Urinary bladder (tissue), 4 donors: ENCODE measurements around the gene PDE4B. TPM values are rescaled to one million over a fixed set of nuclear protein-coding genes. Genes with fewer than 3 reads are reported as not detected.

Experiments used
- DNase-seq: peaks from one replicate; pipeline ENCODE4 v3.0.0-alpha.2; 2015; ENCODE audit errors: extremely low spot score
- H3K27ac ChIP-seq: one replicate; pipeline ENCODE4 v1.5.1; 2013; ENCODE audit warnings: low read depth, mild to moderate bottlenecking, moderate library complexity
- H3K36me3 ChIP-seq: one replicate; pipeline ENCODE4 v1.6.1; 2013; ENCODE audit warnings: mild to moderate bottlenecking, moderate library complexity; ENCODE audit not compliant: insufficient read depth
- H3K4me1 ChIP-seq: one replicate; pipeline ENCODE4 v1.6.1; 2013; ENCODE audit warnings: mild to moderate bottlenecking, moderate library complexity; ENCODE audit not compliant: insufficient read depth
- H3K4me3 ChIP-seq: one replicate; pipeline ENCODE4 v1.5.1; 2013; ENCODE audit warnings: low read depth, low read length
- WGBS: extraction: QIAGEN DNeasy Blood & Tissue Kit; methylation state at CpG from one replicate; pipeline ENCODE4 v1.1.7; 2013; 5-methylcytosine and 5-hydroxymethylcytosine counted together
- polyA plus RNA-seq: library from polyadenylated mRNA; stranded (reverse); fragments of 200-250 nt; gene quantifications from one replicate; pipeline ENCODE4 v1.2.3, GENCODE V29; 2013
- total RNA-seq: library from RNA; depleted of rRNA; stranded (reverse); fragments of >200 nt; gene quantifications from one replicate; pipeline ENCODE4 v1.2.3, GENCODE V29; 2014
- donor health status: healthy with polysubstance abuse.
- donor health status: healthy.

The PDE4B gene
- total and polyA plus RNA-seq, 2 donors = 9.0 to 43.1 TPM

GRCh38 chr1:66300972-66301451 lies 508.3 kb downstream of the PDE4B start:
- Histone ChIP-seq H3K27ac (no peak overlapping the region), H3K36me3 (no peaks in the 10 kb centered on the region), H3K4me1 (no peaks in the 10 kb centered on the region), H3K4me3 (no peak overlapping the region)
- WGBS = 48% methylated on average over 4 of the region's 4 CpGs
- no peak for DNase-seq

GRCh38 chr1:66302184-66302742 lies 509.6 kb downstream of the PDE4B start:
- Histone ChIP-seq H3K4me3 (no peak overlapping the region), H3K36me3 (no peaks in the 10 kb centered on the region), H3K27ac (no peak overlapping the region), H3K4me1 (no peaks in the 10 kb centered on the region)
- no peak for DNase-seq
- 97% methylated on average over 3 of the region's 3 CpGs for WGBS

DNA sequence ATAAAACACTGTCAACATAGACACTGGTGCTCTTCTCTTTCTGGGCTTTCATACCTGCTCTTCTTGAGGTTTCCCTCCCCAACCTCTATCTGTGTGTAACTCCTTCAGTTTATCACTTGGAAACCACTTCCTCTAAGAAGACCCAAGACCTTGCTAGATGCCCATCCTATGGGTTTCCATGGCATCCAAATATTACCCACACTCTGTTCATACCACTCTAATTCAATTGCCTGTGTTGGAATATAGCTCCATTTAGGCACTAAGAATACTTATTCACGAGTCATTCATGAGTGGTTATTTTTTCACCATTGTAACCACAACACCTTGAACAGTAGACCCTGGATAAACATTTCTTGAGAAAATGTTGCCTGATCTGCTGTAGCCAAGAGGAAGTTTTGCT lies 510.1 kb downstream of the PDE4B start:
- no peak overlapping the region for H3K27ac ChIP-seq

DNA sequence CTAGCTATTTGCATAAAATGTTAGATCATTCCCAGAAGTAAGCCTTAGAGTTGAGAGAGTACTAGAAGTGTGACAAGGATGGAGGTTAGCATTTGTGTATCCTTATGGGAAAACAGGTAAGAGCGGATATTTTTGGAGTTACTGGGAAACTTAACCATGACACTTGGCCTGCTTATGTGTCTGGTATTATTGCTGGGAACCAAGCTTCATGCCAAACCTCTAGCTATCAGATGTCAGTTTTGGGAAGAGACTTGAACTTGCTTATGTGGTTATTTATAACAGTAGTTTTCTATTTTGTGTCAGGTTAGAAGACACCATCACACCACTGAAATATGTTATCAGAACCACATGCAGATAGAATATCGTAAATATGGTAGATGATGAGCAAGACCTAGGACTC lies 511.0 kb downstream of the PDE4B start:
- H3K27ac ChIP-seq = no peak overlapping the region
- WGBS = 96% methylated on average over 2 of the region's 2 CpGs
- no peak overlapping the region for H3K4me3 ChIP-seq
- no peaks in the 10 kb centered on the region for H3K4me1 ChIP-seq
- DNase-seq = no peak
- H3K36me3 ChIP-seq = no peaks in the 10 kb centered on the region

More for the DNA sequence above, 510.1 kb downstream of the PDE4B start:
- DNase-seq = no peak
- no peaks in the 10 kb centered on the region for H3K36me3 ChIP-seq
- H3K4me3 ChIP-seq = no peak overlapping the region
- WGBS = 82% methylated on average over 1 of the region's 1 CpG
- H3K4me1 ChIP-seq = no peaks in the 10 kb centered on the region

- Histone ChIP-seq H3K4me1 (no peaks in the 10 kb centered on the region), H3K36me3 (no peaks in the 10 kb centered on the region), H3K27ac (no peak overlapping the region), H3K4me3 (no peak overlapping the region)
- 66% methylated on average over 2 of the region's 2 CpGs for WGBS
- DNase-seq = no peak
Measured at GRCh38 chr1:66304128-66304527, 511.4 kb downstream of the PDE4B start.

DNA sequence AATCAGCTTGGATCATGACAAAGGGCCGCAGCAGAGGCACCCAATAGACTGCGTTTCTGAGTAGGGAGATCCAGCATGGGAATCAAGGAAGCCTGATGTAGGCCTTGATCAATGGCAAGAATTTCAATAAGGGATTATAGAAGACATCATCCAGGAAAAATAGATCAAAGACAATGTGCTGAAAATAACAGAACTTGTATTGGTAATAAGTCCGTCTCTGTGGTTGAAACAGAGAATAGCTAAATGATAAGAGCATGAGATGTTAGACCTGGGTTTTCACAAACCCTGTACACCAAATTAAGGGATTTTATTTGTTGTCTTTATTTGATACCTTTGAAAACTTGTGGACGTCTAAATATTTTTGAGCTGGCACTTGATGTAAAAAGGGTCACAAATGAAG lies 513.2 kb downstream of the PDE4B start:
- H3K4me3 ChIP-seq = no peak overlapping the region

DNA sequence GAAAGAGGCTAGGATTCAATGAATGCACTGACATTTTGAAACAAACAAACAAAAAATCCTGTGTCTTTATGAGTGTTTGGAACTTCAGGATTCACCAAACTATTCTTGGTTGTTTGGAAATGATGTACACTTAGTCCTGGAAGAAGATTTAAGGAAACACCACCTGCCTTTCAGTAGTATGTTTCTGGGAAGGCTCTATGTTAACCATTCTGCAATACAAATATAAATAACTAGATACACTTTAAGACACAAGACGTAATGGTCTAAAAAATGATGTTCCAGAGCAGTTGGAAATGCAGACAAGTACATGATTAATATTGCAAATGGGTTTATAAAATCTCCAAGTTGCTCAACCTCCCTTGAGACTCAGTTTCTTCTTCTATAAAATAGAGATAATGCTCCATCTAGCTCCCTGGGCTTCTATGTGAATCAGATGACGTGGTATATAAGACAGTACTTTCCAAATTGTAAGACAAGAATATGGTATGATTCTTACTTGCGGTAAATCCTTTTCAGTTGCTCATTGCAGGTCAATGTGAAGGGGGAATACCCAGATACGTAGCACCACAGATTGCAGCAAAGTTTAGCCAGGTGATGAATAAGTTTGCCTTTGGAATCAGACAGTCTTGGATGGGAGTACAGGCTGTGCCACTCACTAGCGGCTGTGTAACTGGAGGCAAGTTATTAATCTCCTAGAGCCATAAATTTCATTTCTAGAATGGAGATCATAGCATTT lies 516.5 kb downstream of the PDE4B start:
- DNase-seq = no peak
- Histone ChIP-seq H3K4me1 (no peaks in the 10 kb centered on the region), H3K27ac (no peak overlapping the region), H3K4me3 (no peak overlapping the region), H3K36me3 (no peaks in the 10 kb centered on the region)
- 93% methylated on average over 5 of the region's 5 CpGs for WGBS

More for the DNA sequence above, 513.2 kb downstream of the PDE4B start:
- H3K36me3 ChIP-seq = no peaks in the 10 kb centered on the region
- DNase-seq = no peak
- no peak overlapping the region for H3K27ac ChIP-seq
- H3K4me1 ChIP-seq = no peaks in the 10 kb centered on the region
- 93% methylated on average over 4 of the region's 4 CpGs for WGBS

DNA sequence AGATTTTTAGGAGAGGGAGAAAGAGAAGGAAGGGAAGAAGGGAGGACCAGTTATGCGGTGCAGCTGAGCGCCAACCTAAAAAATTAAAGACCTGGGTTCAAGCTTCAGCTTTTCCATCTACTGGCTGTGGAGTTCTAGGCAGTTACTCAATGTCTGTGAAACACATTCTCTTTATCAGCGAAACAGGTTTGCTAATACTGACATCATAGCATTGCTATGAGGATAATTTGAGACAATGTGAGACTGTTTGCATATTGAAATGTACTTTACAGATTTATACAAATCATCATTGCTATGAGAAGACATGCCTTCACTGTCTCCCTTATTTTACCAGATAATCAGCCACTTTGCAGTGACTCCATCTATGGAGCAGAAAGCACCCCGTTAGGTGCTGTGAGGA lies 518.4 kb downstream of the PDE4B start:
- Histone ChIP-seq H3K27ac (no peak overlapping the region), H3K36me3 (no peaks in the 10 kb centered on the region), H3K4me3 (no peak overlapping the region), H3K4me1 (no peaks in the 10 kb centered on the region)
- no peak for DNase-seq
- 84% methylated on average over 4 of the region's 4 CpGs for whole genome bisulfite sequencing

- H3K36me3 ChIP-seq = no peaks in the 10 kb centered on the region
- H3K4me1 ChIP-seq = no peaks in the 10 kb centered on the region
- 96% methylated on average over 6 of the region's 6 CpGs for WGBS
- no peak overlapping the region for H3K27ac ChIP-seq
- DNase-seq = no peak
- H3K4me3 ChIP-seq = no peak overlapping the region
Measured at GRCh38 chr1:66311628-66312027, 518.9 kb downstream of the PDE4B start.

GRCh38 chr1:66312271-66312990 lies 519.7 kb downstream of the PDE4B start:
- DNase-seq = no peak
- no peaks in the 10 kb centered on the region for H3K4me1 ChIP-seq
- WGBS = 60% methylated on average over 4 of the region's 4 CpGs
- no peak overlapping the region for H3K27ac ChIP-seq
- no peaks in the 10 kb centered on the region for H3K36me3 ChIP-seq
- no peak overlapping the region for H3K4me3 ChIP-seq

DNA sequence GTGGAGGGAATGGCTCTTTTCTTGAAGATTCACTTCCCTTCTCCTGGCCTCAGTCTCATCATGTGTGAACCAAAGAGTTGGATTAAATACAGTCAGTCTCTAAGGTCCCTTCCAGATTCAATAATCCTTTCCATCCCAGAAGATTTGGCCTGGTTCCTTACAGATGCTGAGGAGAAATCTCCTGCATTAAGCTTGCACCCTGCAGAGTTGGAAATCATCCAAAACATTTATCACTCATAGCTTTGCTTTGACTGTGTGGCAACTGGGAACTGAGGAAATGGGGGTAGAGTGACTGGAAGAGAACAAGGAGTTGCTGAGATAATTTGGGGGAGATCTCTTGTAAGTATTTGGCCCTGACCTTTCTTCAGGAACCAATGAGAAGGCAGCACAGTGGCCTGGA lies 520.7 kb downstream of the PDE4B start:
- DNase-seq = no peak
- H3K36me3 ChIP-seq = no peaks in the 10 kb centered on the region
- H3K4me3 ChIP-seq = no peak overlapping the region
- no peaks in the 10 kb centered on the region for H3K4me1 ChIP-seq
- H3K27ac ChIP-seq = no peak overlapping the region

DNA sequence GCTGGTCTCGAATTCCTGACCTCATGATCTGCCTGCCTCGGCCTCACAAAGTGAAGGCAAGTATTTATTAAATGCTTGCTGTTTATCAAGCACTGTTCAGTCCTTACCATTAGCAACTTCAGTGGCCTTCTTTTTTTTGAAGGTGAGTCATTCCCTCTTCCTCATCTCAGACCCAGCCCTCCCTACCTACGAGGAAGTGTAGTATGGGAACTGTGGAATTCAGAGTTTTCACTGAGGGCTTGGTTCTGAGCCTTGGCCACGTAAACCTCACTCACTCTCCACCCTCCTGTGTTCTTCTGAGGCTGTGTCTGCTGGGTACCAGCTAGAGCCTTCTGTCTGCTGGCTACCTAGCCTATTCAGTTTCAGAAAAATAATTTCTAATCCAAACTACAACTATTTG lies 523.0 kb downstream of the PDE4B start:
- Histone ChIP-seq H3K36me3 (no peaks in the 10 kb centered on the region), H3K27ac (no peak overlapping the region), H3K4me3 (no peak overlapping the region), H3K4me1 (no peaks in the 10 kb centered on the region)
- no peak for DNase-seq
- WGBS = 80% methylated on average over 4 of the region's 4 CpGs

DNA sequence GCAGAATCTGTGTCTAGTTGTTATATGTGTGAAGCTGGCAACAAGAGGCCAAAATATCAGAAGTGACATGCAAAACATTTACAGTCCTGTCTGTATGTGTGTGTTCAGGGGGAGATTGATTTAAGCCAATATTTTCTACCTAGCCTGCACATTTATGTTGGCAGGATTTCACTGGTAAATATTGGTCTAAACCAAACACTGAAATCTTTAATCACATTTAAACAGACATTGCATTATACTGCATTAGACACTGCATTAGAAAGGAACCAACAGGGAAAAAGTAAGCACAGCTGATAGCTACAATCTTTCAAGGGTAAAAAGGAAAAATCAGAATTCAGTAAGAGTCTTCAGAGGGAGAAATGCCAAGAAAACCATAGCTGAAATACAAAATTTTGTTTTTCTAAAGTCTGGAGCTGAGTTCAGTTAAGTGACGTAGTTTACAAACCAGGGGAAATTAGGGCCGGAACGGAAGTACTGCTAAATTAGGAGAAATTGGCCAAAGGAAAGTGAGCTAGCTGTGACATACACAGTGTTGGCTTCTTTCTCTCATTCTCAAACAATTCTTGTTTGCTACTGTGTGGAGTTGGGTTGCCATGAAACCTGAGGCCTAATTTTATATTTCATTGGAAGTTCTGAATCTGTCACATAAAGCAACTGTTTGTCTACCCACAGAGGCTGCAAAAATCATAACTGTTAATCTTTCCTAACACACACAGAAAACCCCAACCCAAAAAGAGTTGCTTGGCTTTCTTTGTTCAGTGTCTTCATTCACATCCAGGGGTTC lies 524.0 kb downstream of the PDE4B start:
- 33% methylated on average over 3 of the region's 3 CpGs for WGBS
- H3K4me3 ChIP-seq = no peak overlapping the region
- no peak for DNase-seq
- H3K27ac ChIP-seq = no peak overlapping the region
- H3K4me1 ChIP-seq = no peaks in the 10 kb centered on the region
- H3K36me3 ChIP-seq = no peaks in the 10 kb centered on the region

- Histone ChIP-seq H3K27ac (no peak overlapping the region), H3K36me3 (no peaks in the 10 kb centered on the region), H3K4me3 (no peak overlapping the region), H3K4me1 (no peaks in the 10 kb centered on the region)
- WGBS = 61% methylated on average over 1 of the region's 1 CpG
- DNase-seq = no peak
Measured at GRCh38 chr1:66317248-66317515, 524.5 kb downstream of the PDE4B start.
